Spleen (tissue), 7 donors: ENCODE data around the gene SCGB1A1.

Experiments used
- POLR2A ChIP-seq, 3 donors: fragments of 450-650 bp; IDR thresholded peaks; one replicate each; pipeline ENCODE4 v1.5.1; 2017; ENCODE audit warnings: antibody characterized with exemption in 3 of 3, mild to moderate bottlenecking in 1 of 3
- POLR2AphosphoS5 ChIP-seq, 3 donors: sonication (generic); formaldehyde crosslinking; IDR thresholded peaks; one replicate each; pipeline ENCODE4 v1.5.1; 2017; ENCODE audit warnings: antibody characterized with exemption in 3 of 3
- TF ChIP-seq, protein P1 (sequence below), 11 experiments: fragments of 200-600 bp in 7 of 11; fragments of 450-650 bp in 4 of 11; sonication (generic) in 4 of 11; IDR thresholded peaks in 8 of 11; conservative IDR thresholded peaks in 3 of 11; 1 replicate in 7 of 11; 2 replicates in 4 of 11; pipeline versions ENCODE4 v1.4.0 to v1.8.0; 2016 to 2021; ENCODE audit warnings: antibody characterized with exemption in 11 of 11, inconsistent platforms in 4 of 11, mild to moderate bottlenecking in 1 of 11
- donor health status: DM: no; HTN: no; CAD: no; lungs with moderate emphysema.
- donor health status: DM: no; HTN: no; CAD: no.
- donor health status: DM: no; HTN: no; CAD: no.

DNA sequence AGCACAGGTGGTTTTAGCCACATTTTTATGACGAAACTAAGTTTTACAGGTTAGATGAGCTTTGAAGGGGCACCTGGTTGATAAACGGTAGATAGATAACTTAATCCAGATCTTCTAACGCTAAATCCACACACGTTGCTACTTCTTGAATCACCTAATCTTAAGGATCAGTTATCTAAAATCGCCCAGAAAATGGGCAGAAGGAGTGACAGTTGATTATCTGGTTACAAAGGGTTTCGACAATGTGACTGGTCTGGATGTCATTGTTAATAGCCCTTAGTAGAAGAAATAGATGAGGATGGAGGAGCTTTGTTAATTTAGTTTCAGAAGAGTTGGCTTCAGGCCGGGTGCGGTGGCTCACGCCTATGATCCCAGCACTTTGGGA lies 43.7 kb downstream of the SCGB1A1 start:
- TF ChIP-seq, protein P1, sequence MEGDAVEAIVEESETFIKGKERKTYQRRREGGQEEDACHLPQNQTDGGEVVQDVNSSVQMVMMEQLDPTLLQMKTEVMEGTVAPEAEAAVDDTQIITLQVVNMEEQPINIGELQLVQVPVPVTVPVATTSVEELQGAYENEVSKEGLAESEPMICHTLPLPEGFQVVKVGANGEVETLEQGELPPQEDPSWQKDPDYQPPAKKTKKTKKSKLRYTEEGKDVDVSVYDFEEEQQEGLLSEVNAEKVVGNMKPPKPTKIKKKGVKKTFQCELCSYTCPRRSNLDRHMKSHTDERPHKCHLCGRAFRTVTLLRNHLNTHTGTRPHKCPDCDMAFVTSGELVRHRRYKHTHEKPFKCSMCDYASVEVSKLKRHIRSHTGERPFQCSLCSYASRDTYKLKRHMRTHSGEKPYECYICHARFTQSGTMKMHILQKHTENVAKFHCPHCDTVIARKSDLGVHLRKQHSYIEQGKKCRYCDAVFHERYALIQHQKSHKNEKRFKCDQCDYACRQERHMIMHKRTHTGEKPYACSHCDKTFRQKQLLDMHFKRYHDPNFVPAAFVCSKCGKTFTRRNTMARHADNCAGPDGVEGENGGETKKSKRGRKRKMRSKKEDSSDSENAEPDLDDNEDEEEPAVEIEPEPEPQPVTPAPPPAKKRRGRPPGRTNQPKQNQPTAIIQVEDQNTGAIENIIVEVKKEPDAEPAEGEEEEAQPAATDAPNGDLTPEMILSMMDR (IDR thresholded peaks at IDR 0.05 in 8 of 11, conservative IDR thresholded peaks at IDR 0.05 in 3 of 11), result no peak
- TF ChIP-seq POLR2A (IDR thresholded peaks at IDR 0.05) (no peak), POLR2AphosphoS5 (IDR thresholded peaks at IDR 0.05) (no peak)
